ENCODE results near the gene IDUA.

Gene IDUA

DNA sequence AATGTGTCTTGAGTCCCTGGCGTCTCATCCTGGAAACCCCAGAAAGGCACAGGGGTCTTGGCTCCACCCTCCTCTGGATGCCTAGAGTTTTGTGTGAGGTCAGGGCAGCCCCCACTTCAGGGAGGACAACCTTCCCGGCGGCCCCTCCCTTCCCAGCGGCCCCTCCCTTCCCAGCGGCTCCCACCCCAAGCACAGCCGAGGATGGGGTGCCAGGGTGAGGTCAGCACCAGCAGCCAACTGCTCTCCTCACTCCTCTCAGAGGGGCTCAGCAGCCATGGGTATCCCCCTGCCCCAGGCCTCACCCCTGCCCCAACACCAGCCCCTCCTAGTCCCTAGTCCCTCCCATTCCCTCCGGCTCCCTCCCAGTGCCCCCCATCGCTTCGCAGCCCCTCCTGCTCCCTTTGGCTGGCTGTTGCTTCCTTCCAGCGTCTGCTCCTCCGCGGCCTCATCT is 30.9 kb upstream of the IDUA start:
- H3K4me3 ChIP-seq (ENCODE audit: low read length) = no peak overlapping the region
- H3K4me1 ChIP-seq (ENCODE audit: low read length) = no peaks in the 10 kb centered on the region
- no peak overlapping the region for H2AFZ ChIP-seq (ENCODE audit: low read length)
- no peaks in the 10 kb centered on the region for H3K79me2 ChIP-seq (ENCODE audit: low read length)
- no peaks in the 10 kb centered on the region for H3K36me3 ChIP-seq (replicated peaks; ENCODE audit: insufficient read depth, low read length)
- no peaks in the 10 kb centered on the region for H3K9me2 ChIP-seq (replicated peaks; ENCODE audit: insufficient read depth, low read length)
- TF ChIP-seq EZH2phosphoT487 (IDR thresholded peaks at IDR 0.05; ENCODE audit: low read length) (no peak), EZH2 (optimal IDR thresholded peaks at IDR 0.05; ENCODE audit: low read depth, low read length) (no peak)
- TF ChIP-seq, protein P1, sequence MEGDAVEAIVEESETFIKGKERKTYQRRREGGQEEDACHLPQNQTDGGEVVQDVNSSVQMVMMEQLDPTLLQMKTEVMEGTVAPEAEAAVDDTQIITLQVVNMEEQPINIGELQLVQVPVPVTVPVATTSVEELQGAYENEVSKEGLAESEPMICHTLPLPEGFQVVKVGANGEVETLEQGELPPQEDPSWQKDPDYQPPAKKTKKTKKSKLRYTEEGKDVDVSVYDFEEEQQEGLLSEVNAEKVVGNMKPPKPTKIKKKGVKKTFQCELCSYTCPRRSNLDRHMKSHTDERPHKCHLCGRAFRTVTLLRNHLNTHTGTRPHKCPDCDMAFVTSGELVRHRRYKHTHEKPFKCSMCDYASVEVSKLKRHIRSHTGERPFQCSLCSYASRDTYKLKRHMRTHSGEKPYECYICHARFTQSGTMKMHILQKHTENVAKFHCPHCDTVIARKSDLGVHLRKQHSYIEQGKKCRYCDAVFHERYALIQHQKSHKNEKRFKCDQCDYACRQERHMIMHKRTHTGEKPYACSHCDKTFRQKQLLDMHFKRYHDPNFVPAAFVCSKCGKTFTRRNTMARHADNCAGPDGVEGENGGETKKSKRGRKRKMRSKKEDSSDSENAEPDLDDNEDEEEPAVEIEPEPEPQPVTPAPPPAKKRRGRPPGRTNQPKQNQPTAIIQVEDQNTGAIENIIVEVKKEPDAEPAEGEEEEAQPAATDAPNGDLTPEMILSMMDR (IDR thresholded peaks at IDR 0.05; ENCODE audit: low read length) = no peak
- no peaks in the 10 kb centered on the region for H3K9me3 ChIP-seq (replicated peaks; ENCODE audit: insufficient read depth, low read length)
- H3K27ac ChIP-seq (ENCODE audit: low read length) = no peak overlapping the region
- no peak overlapping the region for H3K4me2 ChIP-seq (ENCODE audit: low read depth, low read length)
- H3K27me3 ChIP-seq (replicated peaks; ENCODE audit: insufficient read depth, low read length) = no peaks in the 10 kb centered on the region
- no peak overlapping the region for H3K9ac ChIP-seq (ENCODE audit: low read length)
- DNase-seq = no peak
- no peaks in the 10 kb centered on the region for H4K20me1 ChIP-seq (ENCODE audit: insufficient read depth, low read length)
- no peaks in the 10 kb centered on the region for H3F3A ChIP-seq (ENCODE audit: insufficient read depth, low read length)

DNA sequence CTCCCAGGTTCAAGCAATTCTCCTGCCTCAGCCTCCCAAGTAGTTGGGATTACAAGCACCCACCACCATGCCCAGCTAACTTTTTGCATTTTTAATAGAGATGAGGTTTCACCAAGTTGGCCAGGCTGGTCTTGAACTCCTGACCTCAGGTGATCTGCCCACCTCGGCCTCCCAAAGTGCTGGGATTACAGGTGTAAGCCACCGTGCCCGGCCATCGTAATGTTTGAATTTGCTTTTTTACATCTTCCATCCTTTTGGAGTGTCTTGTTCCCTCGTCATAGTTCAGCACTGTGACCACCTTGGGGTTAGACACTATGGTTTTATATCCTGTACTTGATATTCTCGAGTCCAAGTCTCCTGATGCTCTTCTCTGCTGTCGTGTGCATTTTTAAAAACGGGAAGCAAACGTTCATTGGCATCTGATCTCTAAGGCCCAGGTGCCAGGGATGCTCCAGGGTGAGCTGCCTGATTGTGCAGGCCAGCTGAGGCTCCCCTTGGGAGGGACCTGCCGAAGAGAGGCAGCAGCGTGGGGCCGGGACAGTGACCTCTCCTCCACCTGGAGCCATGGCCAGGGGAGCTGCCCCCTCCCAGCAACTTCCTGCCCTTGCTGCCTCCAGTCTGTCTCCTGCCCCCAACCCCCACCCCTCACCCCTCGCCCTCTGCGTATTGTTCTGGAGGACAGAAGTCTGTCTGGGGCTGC is 30.2 kb upstream of the IDUA start:
- DNase-seq = no peak
- no peaks in the 10 kb centered on the region for H3K4me1 ChIP-seq (ENCODE audit: low read length)
- no peak overlapping the region for H3K4me3 ChIP-seq (ENCODE audit: low read length)
- H3K9ac ChIP-seq (ENCODE audit: low read length) = no peak overlapping the region
- no peaks in the 10 kb centered on the region for H4K20me1 ChIP-seq (ENCODE audit: insufficient read depth, low read length)
- H2AFZ ChIP-seq (ENCODE audit: low read length) = no peak overlapping the region
- no peaks in the 10 kb centered on the region for H3K36me3 ChIP-seq (replicated peaks; ENCODE audit: insufficient read depth, low read length)
- H3K4me2 ChIP-seq (ENCODE audit: low read depth, low read length) = no peak overlapping the region
- H3K27ac ChIP-seq (ENCODE audit: low read length) = no peak overlapping the region
- H3K27me3 ChIP-seq (replicated peaks; ENCODE audit: insufficient read depth, low read length) = no peaks in the 10 kb centered on the region
- no peaks in the 10 kb centered on the region for H3K79me2 ChIP-seq (ENCODE audit: low read length)
- TF ChIP-seq EZH2 (optimal IDR thresholded peaks at IDR 0.05; ENCODE audit: low read depth, low read length) = no peak
- TF ChIP-seq, protein P1 (IDR thresholded peaks at IDR 0.05; ENCODE audit: low read length) = no peak
- TF ChIP-seq EZH2phosphoT487 (IDR thresholded peaks at IDR 0.05; ENCODE audit: low read length) = no peak
- no peaks in the 10 kb centered on the region for H3K9me2 ChIP-seq (replicated peaks; ENCODE audit: insufficient read depth, low read length)
- no peaks in the 10 kb centered on the region for H3F3A ChIP-seq (ENCODE audit: insufficient read depth, low read length)
- no peaks in the 10 kb centered on the region for H3K9me3 ChIP-seq (replicated peaks; ENCODE audit: insufficient read depth, low read length)

DNA sequence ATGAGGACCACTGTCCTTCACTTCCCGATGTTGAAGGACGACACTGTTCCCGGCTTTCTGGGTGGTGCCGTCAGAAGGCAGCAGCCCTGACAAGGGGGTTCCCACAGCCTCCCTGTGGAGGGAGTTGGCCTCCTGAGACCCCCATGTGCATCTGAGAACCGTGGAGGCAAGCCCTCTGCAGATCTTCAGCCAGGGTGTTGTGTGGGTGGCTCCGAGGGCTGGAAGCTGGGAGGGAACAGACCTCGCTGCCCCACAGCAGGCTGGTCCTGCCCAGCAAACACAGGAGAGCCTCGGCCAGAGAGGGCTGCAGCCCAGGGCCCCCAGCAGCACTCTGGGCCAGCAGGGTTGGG is 29.6 kb upstream of the IDUA start:
- TF ChIP-seq, protein P1 (IDR thresholded peaks at IDR 0.05; ENCODE audit: low read length) = no peak
- TF ChIP-seq EZH2 (optimal IDR thresholded peaks at IDR 0.05; ENCODE audit: low read depth, low read length) (no peak), EZH2phosphoT487 (IDR thresholded peaks at IDR 0.05; ENCODE audit: low read length) (no peak)
- no peaks in the 10 kb centered on the region for H3K4me1 ChIP-seq (ENCODE audit: low read length)
- H3K79me2 ChIP-seq (ENCODE audit: low read length) = no peaks in the 10 kb centered on the region
- H3F3A ChIP-seq (ENCODE audit: insufficient read depth, low read length) = no peaks in the 10 kb centered on the region
- no peaks in the 10 kb centered on the region for H3K9me2 ChIP-seq (replicated peaks; ENCODE audit: insufficient read depth, low read length)
- no peak overlapping the region for H3K9ac ChIP-seq (ENCODE audit: low read length)
- no peak overlapping the region for H2AFZ ChIP-seq (ENCODE audit: low read length)
- no peaks in the 10 kb centered on the region for H3K36me3 ChIP-seq (replicated peaks; ENCODE audit: insufficient read depth, low read length)
- H3K4me2 ChIP-seq (ENCODE audit: low read depth, low read length) = no peak overlapping the region
- no peaks in the 10 kb centered on the region for H4K20me1 ChIP-seq (ENCODE audit: insufficient read depth, low read length)
- H3K27me3 ChIP-seq (replicated peaks; ENCODE audit: insufficient read depth, low read length) = no peaks in the 10 kb centered on the region
- H3K27ac ChIP-seq (ENCODE audit: low read length) = no peak overlapping the region
- H3K4me3 ChIP-seq (ENCODE audit: low read length) = no peak overlapping the region
- no peak for DNase-seq
- H3K9me3 ChIP-seq (replicated peaks; ENCODE audit: insufficient read depth, low read length) = no peaks in the 10 kb centered on the region
